ENCODE measurements around the gene KMO. TPM values are rescaled to one million over a fixed set of nuclear protein-coding genes. Genes with fewer than 3 reads are reported as not detected.

The KMO gene
- total and polyA plus RNA-seq, 7 donors = 0.27 to 5.4 (median 1.8) TPM

DNA sequence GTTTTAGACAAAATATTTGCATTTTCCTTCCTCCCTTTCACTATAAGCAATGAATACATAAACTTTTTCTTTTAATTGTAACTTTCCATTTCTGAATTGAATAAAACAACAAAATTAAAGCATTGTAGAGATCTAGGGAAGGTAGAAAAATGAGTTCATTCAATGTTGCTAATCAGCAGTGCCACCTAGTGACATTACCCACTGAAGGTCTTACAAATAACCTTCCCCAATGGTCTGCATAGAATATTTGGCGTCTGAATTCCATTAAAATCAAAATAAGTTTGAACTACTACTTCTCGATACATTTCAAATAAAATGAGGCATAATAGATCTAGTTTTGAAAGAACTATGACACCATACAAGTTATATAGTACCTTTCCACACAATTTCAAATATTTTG is 32.3 kb upstream of the KMO start:
- no peaks in the 10 kb centered on the region for H3K4me1 ChIP-seq
- H3K27me3 ChIP-seq = no peaks in the 10 kb centered on the region
- no peaks in the 10 kb centered on the region for H3K9me3 ChIP-seq
- intact Hi-C loops (cut with DNase I) = no loop called here
- H3K4me3 ChIP-seq = no peak overlapping the region
- 82 to 83% methylated on average over 2 of the region's 2 CpGs for WGBS, 2 donors
- no peak overlapping the region for H3K27ac ChIP-seq
- no peak for DNase-seq
- H3K36me3 ChIP-seq = peaks cover 15 to 100% (median 48%) of the 10 kb centered on the region in 4 donors
- TF ChIP-seq, protein P1, sequence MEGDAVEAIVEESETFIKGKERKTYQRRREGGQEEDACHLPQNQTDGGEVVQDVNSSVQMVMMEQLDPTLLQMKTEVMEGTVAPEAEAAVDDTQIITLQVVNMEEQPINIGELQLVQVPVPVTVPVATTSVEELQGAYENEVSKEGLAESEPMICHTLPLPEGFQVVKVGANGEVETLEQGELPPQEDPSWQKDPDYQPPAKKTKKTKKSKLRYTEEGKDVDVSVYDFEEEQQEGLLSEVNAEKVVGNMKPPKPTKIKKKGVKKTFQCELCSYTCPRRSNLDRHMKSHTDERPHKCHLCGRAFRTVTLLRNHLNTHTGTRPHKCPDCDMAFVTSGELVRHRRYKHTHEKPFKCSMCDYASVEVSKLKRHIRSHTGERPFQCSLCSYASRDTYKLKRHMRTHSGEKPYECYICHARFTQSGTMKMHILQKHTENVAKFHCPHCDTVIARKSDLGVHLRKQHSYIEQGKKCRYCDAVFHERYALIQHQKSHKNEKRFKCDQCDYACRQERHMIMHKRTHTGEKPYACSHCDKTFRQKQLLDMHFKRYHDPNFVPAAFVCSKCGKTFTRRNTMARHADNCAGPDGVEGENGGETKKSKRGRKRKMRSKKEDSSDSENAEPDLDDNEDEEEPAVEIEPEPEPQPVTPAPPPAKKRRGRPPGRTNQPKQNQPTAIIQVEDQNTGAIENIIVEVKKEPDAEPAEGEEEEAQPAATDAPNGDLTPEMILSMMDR (IDR thresholded peaks at IDR 0.05) = no peak

DNA sequence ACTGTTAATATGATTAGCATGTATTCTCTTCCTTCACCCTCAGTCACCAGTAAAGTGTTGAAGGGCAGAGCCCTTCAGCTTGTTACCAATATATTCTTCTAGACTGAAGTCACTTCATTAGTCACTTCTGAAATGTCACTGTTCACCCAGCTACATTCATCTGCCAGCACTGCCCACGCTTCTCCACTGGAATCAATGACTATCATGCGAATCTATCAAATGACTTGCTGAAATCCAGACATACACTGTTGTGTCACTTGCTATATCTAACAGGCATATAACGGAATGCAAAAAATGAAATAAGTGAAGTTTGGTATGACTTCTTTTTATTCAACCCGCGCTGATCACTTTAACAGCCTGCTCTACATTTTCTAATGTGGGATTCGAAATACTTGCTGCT is 28.7 kb upstream of the KMO start:
- Histone ChIP-seq H3K9me3 (no peaks in the 10 kb centered on the region), H3K27ac (no peak overlapping the region), H3K27me3 (no peaks in the 10 kb centered on the region), H3K4me3 (no peak overlapping the region), H3K36me3 (peaks cover 15 to 100% (median 38%) of the 10 kb centered on the region in 4 donors), H3K4me1 (no peaks in the 10 kb centered on the region)
- WGBS, 2 donors = 96 to 97% methylated on average over 6 of the region's 6 CpGs
- intact Hi-C loops (cut with DNase I) = no loop called here
- no peak for TF ChIP-seq POLR2AphosphoS5 (IDR thresholded peaks at IDR 0.05)
- TF ChIP-seq, protein P1 (IDR thresholded peaks at IDR 0.05) = no peak
- no peak for TF ChIP-seq EP300 (IDR thresholded peaks at IDR 0.05)
- no peak for TF ChIP-seq POLR2A (IDR thresholded peaks at IDR 0.05)
- no peak for DNase-seq

DNA sequence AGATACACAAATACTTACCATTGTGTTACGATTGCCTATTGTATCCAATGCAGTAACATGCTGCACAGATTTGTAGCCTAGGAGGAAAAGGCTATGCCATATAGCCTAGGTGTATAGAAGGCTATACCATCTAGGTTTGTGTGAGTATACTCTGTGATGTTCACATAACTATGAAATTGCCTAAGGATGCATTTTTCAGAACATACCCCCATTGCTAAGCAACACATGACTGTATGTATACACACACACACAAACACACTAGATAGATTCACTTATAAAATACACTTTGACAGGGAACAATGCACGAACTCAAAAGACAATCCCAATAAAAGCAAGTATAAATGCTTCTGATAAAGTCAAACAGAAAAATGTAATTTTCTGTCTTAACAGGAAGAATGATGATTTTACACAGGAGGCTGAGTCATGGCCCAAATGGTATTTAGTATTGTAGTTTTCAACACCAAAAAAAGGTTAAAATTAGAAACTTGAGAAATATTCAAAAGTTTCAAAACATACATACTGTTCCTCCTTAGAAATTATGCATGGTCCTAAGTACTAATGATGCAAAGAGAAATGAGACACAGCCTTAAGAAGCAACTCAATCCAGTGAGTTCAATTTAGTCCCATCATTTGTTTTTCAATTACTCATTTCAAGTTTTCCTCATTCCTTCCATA is 24.9 kb upstream of the KMO start:
- Histone ChIP-seq H3K4me1 (no peaks in the 10 kb centered on the region), H3K4me3 (no peak overlapping the region), H3K36me3 (peaks cover 14 to 99% (median 47%) of the 10 kb centered on the region in 4 donors), H3K9me3 (no peaks in the 10 kb centered on the region), H3K27ac (no peak overlapping the region), H3K27me3 (no peaks in the 10 kb centered on the region)
- no peak for DNase-seq
- WGBS, 2 donors = 76 to 89% methylated on average over 2 of the region's 2 CpGs
- intact Hi-C loops (cut with DNase I) = no loop called here
- no peak for TF ChIP-seq POLR2AphosphoS5 (IDR thresholded peaks at IDR 0.05)

DNA sequence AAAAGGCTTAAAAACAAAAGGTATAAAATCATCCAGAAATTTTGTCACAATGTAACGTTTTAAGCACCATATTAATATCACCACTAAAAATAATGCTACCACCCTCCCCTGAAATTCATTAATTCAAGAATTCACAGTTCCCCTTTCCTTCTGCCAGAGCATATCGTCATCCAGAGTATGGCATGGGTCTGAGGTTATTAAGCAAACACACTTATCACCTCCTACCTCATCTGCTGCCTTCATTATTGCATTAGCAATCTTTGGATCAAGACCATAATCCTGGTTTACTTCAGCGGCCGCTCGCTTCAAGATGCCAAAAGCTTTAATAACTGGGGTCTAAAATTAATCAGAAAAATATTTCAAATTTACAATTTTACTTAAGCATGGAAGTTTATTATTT is 18.8 kb upstream of the KMO start:
- TF ChIP-seq EP300 (IDR thresholded peaks at IDR 0.05) = no peak
- no peak for TF ChIP-seq POLR2AphosphoS5 (IDR thresholded peaks at IDR 0.05)
- TF ChIP-seq, protein P1 (IDR thresholded peaks at IDR 0.05) = no peak
- TF ChIP-seq POLR2A (IDR thresholded peaks at IDR 0.05) = no peak
- Histone ChIP-seq H3K36me3 (peaks cover 0 to 65% (median 19%) of the 10 kb centered on the region in 4 donors), H3K27ac (no peak overlapping the region), H3K4me1 (peaks cover 0 to 16% (median 10%) of the 10 kb centered on the region in 4 donors), H3K4me3 (no peak overlapping the region), H3K9me3 (no peaks in the 10 kb centered on the region), H3K27me3 (no peaks in the 10 kb centered on the region)
- WGBS, 2 donors = 92 to 94% methylated on average over 5 of the region's 5 CpGs
- intact Hi-C loops (cut with DNase I) = loop anchor here (10.0 kb wide), 1 partner anchor 131 kb away; the partner anchor contains the start of genes CHML and OPN3
- DNase-seq = no peak

DNA sequence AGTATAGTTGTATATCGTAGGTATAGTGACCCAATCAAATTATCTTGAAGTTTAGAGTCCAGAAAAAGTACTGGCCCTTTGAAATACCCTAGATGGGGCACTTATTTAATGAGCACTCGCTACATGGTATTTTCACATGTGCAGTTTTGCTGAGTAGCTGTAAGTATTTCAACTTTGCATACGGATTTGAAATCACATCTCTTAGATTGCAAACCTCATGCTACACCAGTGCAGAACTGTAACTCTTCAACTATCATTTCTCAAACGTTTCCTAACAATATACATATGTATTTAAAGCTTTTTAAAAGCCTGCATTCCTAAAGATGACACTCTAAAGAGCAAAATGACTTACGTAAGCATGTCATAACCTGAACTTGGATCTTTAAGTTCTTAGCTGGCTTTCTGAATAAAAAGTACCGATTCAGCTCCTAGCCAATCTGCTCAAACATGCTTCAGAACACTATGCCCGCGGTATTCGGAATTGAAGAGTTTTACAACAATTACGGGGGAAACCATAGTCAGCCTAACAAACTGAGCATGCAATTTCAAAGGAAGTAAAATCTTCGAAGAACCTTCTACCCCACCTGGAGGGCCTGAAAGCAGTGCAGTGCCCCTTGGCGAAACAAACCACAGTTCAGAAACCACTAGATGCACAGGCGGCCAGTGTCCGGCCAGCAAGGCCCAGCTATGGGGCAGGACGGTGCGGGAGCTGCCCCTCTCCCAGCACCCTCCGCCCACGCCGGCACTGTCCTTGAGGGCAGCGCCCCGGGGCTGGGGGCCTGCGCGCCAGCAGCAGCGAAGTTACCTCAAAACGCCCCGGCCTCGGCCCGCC is 13.5 kb upstream of the KMO start:
- 1 to 5% methylated on average over 28 of the region's 28 CpGs for WGBS, 2 donors
- Histone ChIP-seq H3K27me3 (no peaks in the 10 kb centered on the region), H3K9me3 (no peaks in the 10 kb centered on the region), H3K36me3 (peaks cover 0 to 15% (median 2%) of the 10 kb centered on the region in 4 donors), H3K27ac (peak overlapping the region; percentile 91 to 96 (median 95)), H3K4me3 (peak overlapping the region; percentile 80 to 91 (median 84)), H3K4me1 (peaks cover 0 to 21% (median 13%) of the 10 kb centered on the region in 4 donors)
- no peak for DNase-seq
- intact Hi-C loops (cut with DNase I) = loop anchor here (10.0 kb wide), 1 partner anchor 126 kb away; the partner anchor contains the start of genes CHML and OPN3
- TF ChIP-seq POLR2AphosphoS5 (IDR thresholded peaks at IDR 0.05) = no peak
- TF ChIP-seq POLR2A (IDR thresholded peaks at IDR 0.05) = no peak
- no peak for TF ChIP-seq EP300 (IDR thresholded peaks at IDR 0.05)
- TF ChIP-seq, protein P1 (IDR thresholded peaks at IDR 0.05) = no peak
